Tongue (tissue), 2 donors: ENCODE results near the gene TRIM27. TPM values are rescaled to one million over a fixed set of nuclear protein-coding genes. Genes with fewer than 3 reads are reported as not detected.
"Not testable (repeated sequence)": the region's sequence is repeated elsewhere in the genome, so short reads cannot be mapped to it uniquely, and the experiment has no call there.

ENCODE experiments used
- DNase-seq: peaks from one replicate; pipeline ENCODE4 v3.0.0-alpha.2; 2015
- total RNA-seq: library from RNA; depleted of rRNA; stranded (reverse); fragments of >200 nt; gene quantifications from one replicate; pipeline ENCODE4 v1.2.3, GENCODE V29; 2014

The TRIM27 gene
- total RNA-seq, result 57.5 TPM

GRCh38 chr6:28923318-28924102, at the start of gene TRIM27:
TSS of gene TRIM27 (minus strand) at chr6:28923985. CDS start at chr6:28923632, 353 bp downstream.
- DNase-seq, result peak; percentile 96

GRCh38 chr6:28970056-28970455, 46.3 kb upstream of the TRIM27 start:
- not testable (repeated sequence) for DNase-seq

DNA sequence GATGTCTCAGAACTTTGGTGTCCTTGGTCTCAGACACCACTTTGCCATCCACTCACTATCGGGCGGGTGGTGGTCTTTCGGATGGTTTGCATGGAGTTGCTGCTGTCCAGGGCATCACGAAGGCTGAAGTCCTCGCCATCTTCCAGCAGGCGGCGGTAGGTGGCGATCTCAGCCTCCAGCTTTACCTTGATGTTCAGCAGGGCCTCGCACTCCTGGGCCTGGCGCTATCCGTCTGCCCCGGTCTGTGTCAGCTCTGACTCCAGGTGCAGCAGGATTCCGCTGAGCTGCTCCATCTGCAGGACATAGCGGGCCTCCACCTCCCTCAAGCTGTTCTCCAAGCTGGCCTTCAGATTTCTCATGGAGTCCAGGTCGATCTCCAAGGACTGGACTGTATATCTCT, 45.3 kb upstream of the TRIM27 start:
- DNase-seq, result no peak

DNA sequence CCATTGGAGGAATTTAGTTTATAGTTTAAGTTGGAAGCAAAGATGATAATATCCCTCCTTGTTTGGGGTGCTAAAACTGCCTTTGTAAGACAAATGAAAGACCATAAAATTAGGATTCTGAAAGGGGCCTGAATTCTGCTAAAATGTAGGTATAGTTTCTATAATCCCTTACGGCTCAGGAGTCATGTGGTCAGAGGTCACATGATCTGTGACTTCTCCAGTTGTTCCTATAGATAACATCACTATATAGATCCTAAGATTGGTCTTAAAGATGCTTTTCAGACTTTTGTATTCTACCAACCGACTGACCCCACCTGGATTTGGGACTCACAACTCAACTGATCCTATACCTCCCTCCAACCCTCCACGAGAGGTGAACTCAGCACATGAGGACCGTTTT, 44.7 kb upstream of the TRIM27 start:
- DNase-seq, result no peak

DNA sequence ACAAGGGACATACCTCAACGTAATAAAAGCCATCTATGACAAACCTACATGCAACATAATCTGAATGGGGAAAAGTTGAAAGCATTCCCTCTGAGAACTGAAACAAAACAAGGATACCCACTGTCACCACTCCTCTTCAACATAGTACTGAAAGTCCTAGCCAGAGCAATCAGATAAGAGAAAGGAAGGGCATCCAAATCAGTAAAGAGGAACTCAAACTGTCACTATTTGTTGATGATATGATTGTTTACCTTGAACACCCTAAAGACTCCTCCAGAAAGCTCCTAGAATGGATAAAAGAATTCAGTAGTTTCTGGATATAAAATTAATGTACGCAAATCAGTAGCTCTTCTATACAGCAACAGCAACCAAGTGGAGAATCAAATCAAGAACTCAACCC, 41.9 kb upstream of the TRIM27 start:
- DNase-seq, result no peak

GRCh38 chr6:28960846-28961500, 37.2 kb upstream of the TRIM27 start:
- no peak for DNase-seq

- not testable (repeated sequence) for DNase-seq
These were observed 34.9 kb upstream of the TRIM27 start for GRCh38 chr6:28958561-28959243.

DNA sequence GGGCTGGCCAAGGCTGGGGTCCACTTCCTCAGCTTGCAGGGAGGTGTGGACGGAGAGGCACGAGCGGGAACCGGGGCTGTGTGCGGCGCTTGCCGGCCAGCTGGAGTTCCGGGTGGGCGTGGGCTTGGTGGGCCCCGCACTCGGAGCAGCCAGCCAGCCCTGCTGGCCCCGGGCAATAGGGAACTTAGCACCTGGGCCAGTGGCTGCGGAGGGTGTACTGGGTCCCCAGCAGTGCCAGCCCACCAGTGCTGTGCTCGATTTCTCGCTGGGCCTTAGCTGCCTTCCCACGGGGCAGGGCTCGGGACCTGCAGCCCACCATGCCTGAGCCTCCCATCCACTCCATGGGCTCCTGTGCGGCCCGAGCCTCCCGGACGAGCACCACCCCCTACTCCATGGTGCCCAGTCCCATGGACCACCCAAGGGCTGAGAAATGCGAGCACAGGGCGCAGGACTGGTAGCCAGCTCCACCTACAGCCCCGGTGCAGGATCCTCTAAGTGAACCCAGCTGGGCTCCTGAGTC, 34.1 kb upstream of the TRIM27 start:
- DNase-seq, result not testable (repeated sequence)

DNA sequence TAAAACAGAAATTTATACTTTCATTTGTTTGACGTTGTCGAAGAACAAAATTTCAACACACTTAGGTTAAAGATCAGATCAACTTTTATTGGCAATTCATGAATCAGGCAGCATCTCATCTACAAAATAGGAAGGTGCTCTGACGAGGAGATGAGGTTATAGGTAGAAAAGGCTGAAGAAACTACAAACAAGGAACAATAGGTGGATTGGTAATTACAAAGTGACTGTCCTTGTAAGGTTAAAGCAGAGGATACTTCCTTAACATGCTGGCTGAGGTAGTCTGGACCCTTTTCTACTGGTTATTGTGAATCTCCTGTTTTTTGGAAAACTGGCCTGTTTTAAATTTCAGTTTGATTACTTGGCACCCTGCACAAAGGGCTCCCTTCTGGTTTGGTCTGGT, 32.5 kb upstream of the TRIM27 start:
- DNase-seq, result no peak

DNA sequence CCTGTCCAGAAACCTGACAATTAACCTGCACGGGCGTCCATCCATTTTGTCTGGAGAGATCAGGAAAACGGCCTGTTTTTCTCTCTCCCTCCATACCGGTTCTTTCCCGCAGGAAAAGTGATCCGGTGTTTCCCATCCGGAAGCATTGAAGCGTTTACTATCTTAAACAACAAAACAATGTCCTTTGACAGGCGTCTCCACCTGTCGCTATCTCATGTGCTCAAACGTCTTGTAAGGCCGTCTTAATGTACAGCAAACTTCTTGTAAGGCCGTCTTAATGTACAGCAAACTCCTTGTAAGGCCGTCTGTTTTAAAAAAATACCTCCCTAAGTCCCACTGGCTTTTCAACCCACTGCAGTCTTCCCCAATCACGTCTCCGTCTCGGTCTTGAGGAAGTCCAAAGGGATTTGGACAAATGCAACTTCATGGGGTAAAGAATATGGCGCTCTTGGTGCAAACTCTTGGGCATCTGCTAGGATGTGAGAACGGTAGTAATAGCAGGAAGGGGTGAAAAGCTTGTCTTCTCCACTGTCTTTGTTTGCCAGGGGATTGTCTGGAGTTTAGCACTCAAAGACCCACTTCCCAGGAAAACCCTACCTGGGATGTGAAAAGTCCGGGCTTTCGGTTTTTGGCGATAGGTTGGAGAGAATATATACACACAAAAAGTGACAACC, 29.9 kb upstream of the TRIM27 start:
- DNase-seq, result peak; percentile 32

DNA sequence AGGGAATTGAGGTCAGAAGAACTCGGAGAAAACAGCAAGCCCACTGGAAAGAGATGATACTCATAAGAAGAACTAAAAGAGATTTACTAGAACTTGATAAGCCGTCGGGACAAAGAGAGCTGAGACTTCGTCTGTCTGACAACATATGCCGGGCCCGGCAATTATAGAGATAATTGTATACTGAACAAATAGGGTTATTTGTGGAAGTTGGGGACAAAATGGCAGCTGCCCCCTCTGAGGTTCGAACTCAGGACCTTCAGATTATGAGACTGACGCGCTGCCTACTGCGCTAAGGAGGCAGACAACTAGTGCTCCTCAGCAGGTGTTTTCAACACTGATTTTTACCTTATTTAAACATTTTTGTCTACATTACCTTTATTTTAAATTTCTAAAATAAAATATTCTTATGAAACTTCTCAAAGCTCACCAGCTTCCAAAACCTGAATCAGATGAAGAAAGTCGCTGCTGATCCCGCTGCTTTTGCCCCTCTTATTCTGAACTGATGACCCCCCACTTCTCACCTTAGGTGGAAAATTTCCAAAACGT, 29.3 kb upstream of the TRIM27 start:
- DNase-seq, result peak; percentile 78

DNA sequence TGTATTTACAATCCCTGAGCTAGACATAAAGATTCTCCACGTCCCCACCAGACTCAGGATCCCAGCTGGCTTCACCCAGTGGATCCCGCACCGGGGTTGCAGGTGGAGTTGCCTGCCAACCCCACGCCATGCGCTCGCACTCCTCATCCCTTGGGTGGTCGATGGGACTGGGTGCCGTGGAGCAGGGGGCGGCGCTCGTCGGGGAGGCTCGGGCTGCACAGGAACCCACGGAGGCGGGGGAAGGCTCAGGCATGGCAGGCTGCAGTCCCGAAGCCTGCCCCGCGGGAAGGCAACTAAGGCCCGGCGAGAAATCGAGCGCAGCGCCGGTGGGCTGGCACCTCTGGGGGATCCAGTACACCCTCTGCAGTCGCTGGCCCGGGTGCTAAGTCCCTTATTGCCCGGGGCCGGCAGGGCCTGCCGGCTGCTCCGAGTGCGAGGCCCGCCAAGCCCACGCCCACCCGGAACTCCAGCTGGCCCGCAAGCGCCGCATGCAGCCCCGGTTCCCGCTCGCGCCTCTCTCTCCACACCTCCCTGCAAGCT, 25.9 kb upstream of the TRIM27 start:
- not testable (repeated sequence) for DNase-seq

DNA sequence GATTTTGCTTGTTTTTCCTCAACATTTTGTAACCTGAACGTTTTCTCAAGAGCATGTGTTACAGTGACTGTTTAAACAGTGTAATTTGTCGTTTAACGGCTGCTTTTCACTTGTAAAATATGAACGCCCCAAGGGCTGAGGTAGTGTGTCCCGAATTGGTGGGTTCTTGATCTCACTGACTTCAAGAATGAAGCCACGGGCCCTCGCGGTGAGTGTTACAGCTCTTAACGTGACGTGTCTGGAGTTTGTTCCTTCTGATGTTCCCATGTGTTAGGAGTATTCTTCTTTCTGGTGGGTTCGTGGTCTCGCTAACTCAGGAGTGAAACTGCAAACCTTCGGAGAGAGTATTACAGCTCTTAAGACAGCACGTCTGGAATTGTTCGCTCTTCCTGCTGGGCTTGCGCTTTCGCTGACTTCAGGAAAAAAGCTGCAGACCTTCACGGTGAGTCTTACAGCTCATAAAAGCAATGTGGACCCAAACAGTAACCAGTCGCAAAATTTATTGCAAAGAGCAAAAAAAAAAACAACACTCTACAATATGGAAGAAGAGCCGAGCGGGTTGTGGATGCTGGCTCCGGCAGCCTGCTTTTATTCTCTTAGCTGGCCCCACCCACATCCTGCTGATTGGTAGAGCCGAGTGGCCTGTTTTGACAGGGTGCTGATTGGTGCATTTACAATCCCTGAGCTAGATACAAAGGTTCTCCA, 25.1 kb upstream of the TRIM27 start:
- no peak for DNase-seq

DNA sequence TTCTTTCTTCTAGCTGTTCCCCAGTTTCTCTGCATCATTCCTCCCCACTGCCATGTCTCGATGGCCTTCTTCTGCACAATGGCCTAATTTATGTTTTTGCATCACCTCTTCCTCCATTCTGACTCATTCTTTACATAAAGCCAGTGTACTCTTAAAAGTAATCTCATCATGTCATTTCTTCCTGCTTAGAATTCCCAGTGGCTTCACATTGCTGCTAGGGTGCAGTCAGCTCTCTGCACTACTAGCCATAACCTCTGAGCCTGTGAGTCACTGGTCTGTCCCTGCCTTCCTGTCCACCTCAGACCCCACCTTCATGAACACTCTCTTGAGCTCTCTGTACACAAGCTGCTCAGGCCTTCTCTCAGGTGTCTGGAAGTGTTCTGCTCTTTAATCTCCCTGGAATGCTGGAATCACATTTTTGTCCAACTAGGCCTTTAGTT, 24.1 kb upstream of the TRIM27 start:
- no peak for DNase-seq

- DNase-seq, result no peak
These were observed 23.4 kb upstream of the TRIM27 start for GRCh38 chr6:28947067-28947765.

DNA sequence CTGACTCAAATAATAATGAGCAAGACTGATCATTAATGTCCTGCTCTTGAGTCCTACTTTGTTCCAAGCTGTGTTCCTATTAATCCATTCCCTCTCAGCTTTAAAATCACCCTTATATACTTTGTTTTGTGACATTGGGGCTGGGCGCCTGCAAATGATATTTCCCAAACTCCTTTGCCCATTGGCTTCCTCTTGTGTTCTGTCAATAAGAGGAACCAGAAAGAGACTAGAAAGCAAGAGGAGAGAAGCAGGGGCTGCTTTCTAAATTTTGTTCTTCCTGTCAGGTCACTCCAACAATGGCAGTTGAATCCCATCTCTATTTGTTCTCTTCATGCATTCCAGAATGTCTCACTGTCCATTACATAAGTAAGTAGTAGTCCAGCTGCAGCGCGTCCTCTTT, 21.6 kb upstream of the TRIM27 start:
- DNase-seq, result no peak

DNA sequence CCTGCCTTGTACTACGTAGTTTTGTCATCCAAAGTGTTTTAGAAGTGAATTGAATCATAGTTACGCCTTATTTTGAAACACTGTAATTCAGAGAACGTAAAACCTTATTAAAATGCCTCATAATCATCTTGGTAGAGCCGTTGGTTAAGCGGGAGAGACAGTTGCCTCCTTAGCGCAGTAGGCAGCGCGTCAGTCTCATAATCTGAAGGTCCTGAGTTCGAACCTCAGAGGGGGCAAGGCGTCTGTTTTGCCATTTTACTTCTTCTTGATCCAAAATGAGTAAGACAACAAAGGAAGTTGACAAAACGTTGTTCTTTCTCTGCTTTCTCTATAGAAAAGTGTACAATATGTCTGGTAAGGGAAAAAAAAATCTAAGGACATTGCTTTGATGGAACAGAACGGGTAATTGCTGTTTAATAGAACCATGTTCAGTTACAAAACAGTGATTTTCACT, 20.7 kb upstream of the TRIM27 start:
- peak; percentile 94 for DNase-seq

DNA sequence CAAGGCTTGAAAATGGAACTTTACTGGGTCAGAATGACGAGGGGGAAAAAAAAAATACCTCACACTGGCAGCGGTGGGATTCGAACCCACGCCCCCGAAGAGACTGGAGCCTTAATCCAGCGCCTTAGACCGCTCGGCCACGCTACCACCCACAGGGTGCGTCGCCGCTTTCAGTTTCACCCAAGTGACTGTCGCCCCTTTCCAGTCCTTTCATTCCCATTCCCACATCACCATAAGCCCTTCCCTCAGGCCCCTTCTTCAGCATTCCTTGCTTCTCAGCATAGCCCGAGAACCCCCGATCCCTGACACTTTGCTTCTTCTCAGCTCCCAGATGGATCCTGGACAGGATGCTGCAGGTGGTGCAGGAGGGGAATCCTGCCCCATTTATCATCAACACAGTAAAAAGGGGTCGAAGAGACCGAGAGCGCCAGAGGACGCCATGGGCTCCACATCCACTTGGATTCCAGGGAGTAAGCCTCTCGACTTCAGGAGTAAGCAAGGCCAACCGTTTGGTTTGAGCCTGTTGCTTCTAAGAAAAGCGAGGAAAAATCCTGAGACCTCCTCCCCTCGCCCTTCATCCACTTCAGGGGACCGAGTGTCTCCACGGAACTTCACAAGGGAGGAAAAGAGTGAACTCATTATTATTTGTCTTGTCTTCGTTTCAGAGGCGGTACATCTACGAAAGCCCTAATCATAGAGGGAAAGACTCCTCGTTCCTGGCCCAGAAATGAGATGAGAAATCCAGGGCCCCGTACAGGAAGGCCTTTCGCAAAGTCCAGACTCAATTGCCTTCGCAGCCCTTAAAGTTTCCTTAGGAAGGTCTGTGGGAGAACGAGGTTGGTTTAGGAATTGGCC, 20.0 kb upstream of the TRIM27 start:
- peak; percentile 79 for DNase-seq

GRCh38 chr6:28943223-28943556, 19.4 kb upstream of the TRIM27 start:
- DNase-seq, result no peak
